SH-SY5Y (cell line): ENCODE data around the gene BCORL1.

ENCODE experiments used
- GATA2 ChIP-seq: IDR thresholded peaks from 2 replicates; pipeline ENCODE4 v1.6.1; 2011; ENCODE audit warnings: mild to moderate bottlenecking, low read depth, low read length
- GATA3 ChIP-seq: IDR thresholded peaks from 2 replicates; pipeline ENCODE4 v1.6.1; 2011; ENCODE audit warnings: low read depth, mild to moderate bottlenecking, low read length, moderate library complexity

- TF ChIP-seq GATA3 (no peak), GATA2 (no peak)
Observed at GRCh38 chrX:129992181-129992580, 9.7 kb downstream of the BCORL1 start.
